Muscle of leg (tissue), 16 donors: ENCODE measurements around the gene KLHL11. TPM values are rescaled to one million over a fixed set of nuclear protein-coding genes. Genes with fewer than 3 reads are reported as not detected.

Experiments used
- DNase-seq: peaks from one replicate; pipeline ENCODE4 v3.0.0; 2013
- H3K27ac ChIP-seq: one replicate; pipeline ENCODE4 v1.5.1; 2013; ENCODE audit warnings: mild to moderate bottlenecking, low read length, control low read depth
- H3K27me3 ChIP-seq: one replicate; pipeline ENCODE4 v1.6.1; 2013; ENCODE audit warnings: low read length; ENCODE audit not compliant: control insufficient read depth, insufficient read depth
- H3K36me3 ChIP-seq: one replicate; pipeline ENCODE4 v1.6.1; 2013; ENCODE audit warnings: low read length; ENCODE audit not compliant: control insufficient read depth, insufficient read depth
- H3K4me1 ChIP-seq: one replicate; pipeline ENCODE4 v1.6.1; 2013; ENCODE audit warnings: low read length; ENCODE audit not compliant: control insufficient read depth, insufficient read depth
- H3K4me3 ChIP-seq: one replicate; pipeline ENCODE4 v1.5.1; 2013; ENCODE audit warnings: low read length, control low read depth
- H3K9me3 ChIP-seq: replicated peaks from 2 replicates; pipeline ENCODE4 v1.6.1; 2013; ENCODE audit warnings: low read depth, low read length; ENCODE audit not compliant: control insufficient read depth
- WGBS: methylation state at CpG from one replicate; pipeline ENCODE4 v1.1.5; 2013; ENCODE audit warnings: missing lambda C conversion rate; ENCODE audit not compliant: insufficient coverage; 5-methylcytosine and 5-hydroxymethylcytosine counted together
- long read RNA-seq, 11 donors: transcript quantifications; one replicate each; lab custom pipeline, GENCODE V29; 2026
- polyA plus RNA-seq, 8 donors: library from polyadenylated mRNA; unstranded; fragments of 120-200 nt; gene quantifications; one replicate each; pipeline versions ENCODE4 v1.2.1 to v1.2.3, GENCODE V29; 2013; ENCODE audit warnings: inconsistent platforms in 1 of 8, low replicate concordance in 1 of 8; ENCODE audit not compliant: insufficient read length in 8 of 8, insufficient read depth in 1 of 8
- total RNA-seq: library from RNA; stranded (reverse); fragments of 120-200 nt; gene quantifications from one replicate; pipeline ENCODE4 v1.2.4, GENCODE V29; 2013

KLHL11 gene
- total RNA-seq (15.8 TPM), polyA plus RNA-seq (1 to 10 TPM; 3.2 to 6.3 (median 5.2) TPM)
- long read RNA-seq, donor 1, result 0 reads
- long read RNA-seq, donor 2, result 0 reads
- long read RNA-seq, donor 3, result 0 reads
- long read RNA-seq, donor 4, partial matches to known transcripts, result 0 of 2 reads
- long read RNA-seq, donor 4, other reads (novel, unspliced or antisense), result 0 of 2 reads
- long read RNA-seq, donor 5, partial matches to known transcripts, result 0 of 2 reads
- long read RNA-seq, donor 5, other reads (novel, unspliced or antisense), result 0 of 2 reads
- long read RNA-seq, donor 6, partial matches to known transcripts, result 0 of 1 reads
- long read RNA-seq, donor 6, other reads (novel, unspliced or antisense), result 0 of 1 reads
- long read RNA-seq, donor 7, partial matches to known transcripts, result 0 of 1 reads
- long read RNA-seq, donor 7, other reads (novel, unspliced or antisense), result 0 of 1 reads
- long read RNA-seq, donor 8, partial matches to known transcripts, result 0 of 4 reads
- long read RNA-seq, donor 8, other reads (novel, unspliced or antisense), result 0 of 4 reads
- long read RNA-seq, donor 9, result 0 reads
- long read RNA-seq, donor 10, partial matches to known transcripts, result 0 of 4 reads
- long read RNA-seq, donor 10, other reads (novel, unspliced or antisense), result 0 of 4 reads
- long read RNA-seq, donor 11, partial matches to known transcripts, result 0 of 2 reads
- long read RNA-seq, donor 11, other reads (novel, unspliced or antisense), result 0 of 2 reads

- under 1% methylated on average over 90 of the region's 90 CpGs for WGBS
- Histone ChIP-seq H3K9me3 (no peaks in the 10 kb centered on the region), H3K27me3 (no peaks in the 10 kb centered on the region), H3K27ac (peak within 1 kb of the TSS; percentile 91), H3K4me1 (peaks cover 18% of the 10 kb centered on the region), H3K4me3 (peak within 1 kb of the TSS; percentile 74), H3K36me3 (peaks cover 28% of the 10 kb centered on the region)
- DNase-seq, result peak; percentile 96
Observed at GRCh38 chr17:41864836-41865595, at the start of gene KLHL11. Gene KLHL11 (minus strand): TSS chr17:41865423. CDS start chr17:41865370, 53 bp downstream.

GRCh38 chr17:41915020-41915419 is 49.8 kb upstream of the KLHL11 start:
- 72% methylated on average over 3 of the region's 5 CpGs for WGBS
- H3K4me1 ChIP-seq, result peaks cover 42% of the 10 kb centered on the region
- peaks cover 48% of the 10 kb centered on the region for H3K36me3 ChIP-seq
- no peak for DNase-seq
- H3K4me3 ChIP-seq, result no peak overlapping the region
- H3K9me3 ChIP-seq, result no peaks in the 10 kb centered on the region
- H3K27ac ChIP-seq, result no peak overlapping the region
- H3K27me3 ChIP-seq, result no peaks in the 10 kb centered on the region

- Histone ChIP-seq H3K36me3 (peaks cover 55% of the 10 kb centered on the region), H3K27ac (no peak overlapping the region), H3K27me3 (no peaks in the 10 kb centered on the region), H3K9me3 (no peaks in the 10 kb centered on the region), H3K4me3 (no peak overlapping the region), H3K4me1 (peaks cover 35% of the 10 kb centered on the region)
- WGBS, result no CpG with 5 or more reads among the region's 6 CpGs
- DNase-seq, result peak; percentile 38
Observed at GRCh38 chr17:41914358-41914766, 49.1 kb upstream of the KLHL11 start.

- Histone ChIP-seq H3K27ac (no peak overlapping the region), H3K9me3 (no peaks in the 10 kb centered on the region), H3K4me1 (peaks cover 33% of the 10 kb centered on the region), H3K4me3 (no peak overlapping the region), H3K27me3 (no peaks in the 10 kb centered on the region), H3K36me3 (peaks cover 61% of the 10 kb centered on the region)
- no CpG with 5 or more reads among the region's 4 CpGs for WGBS
- DNase-seq, result no peak
Observed at GRCh38 chr17:41913798-41914197, 48.6 kb upstream of the KLHL11 start.

GRCh38 chr17:41912925-41913324 is 47.7 kb upstream of the KLHL11 start:
- 100% methylated on average over 1 of the region's 1 CpG for WGBS
- H3K4me1 ChIP-seq, result peaks cover 31% of the 10 kb centered on the region
- no peak overlapping the region for H3K27ac ChIP-seq
- H3K9me3 ChIP-seq, result no peaks in the 10 kb centered on the region
- DNase-seq, result no peak
- H3K36me3 ChIP-seq, result peaks cover 68% of the 10 kb centered on the region
- H3K27me3 ChIP-seq, result no peaks in the 10 kb centered on the region
- H3K4me3 ChIP-seq, result no peak overlapping the region

- Histone ChIP-seq H3K4me3 (no peak overlapping the region), H3K4me1 (peaks cover 15% of the 10 kb centered on the region), H3K9me3 (no peaks in the 10 kb centered on the region), H3K36me3 (peaks cover 87% of the 10 kb centered on the region), H3K27ac (no peak overlapping the region), H3K27me3 (no peaks in the 10 kb centered on the region)
- no peak for DNase-seq
- WGBS, result 82% methylated on average over 8 of the region's 13 CpGs
Observed at GRCh38 chr17:41910701-41911391, 45.6 kb upstream of the KLHL11 start.

GRCh38 chr17:41909088-41909487 is 43.9 kb upstream of the KLHL11 start:
- Histone ChIP-seq H3K27ac (no peak overlapping the region), H3K27me3 (no peaks in the 10 kb centered on the region), H3K36me3 (peaks cover 96% of the 10 kb centered on the region), H3K4me1 (no peaks in the 10 kb centered on the region), H3K9me3 (no peaks in the 10 kb centered on the region), H3K4me3 (no peak overlapping the region)
- WGBS, result 93% methylated on average over 6 of the region's 13 CpGs
- DNase-seq, result no peak

- Histone ChIP-seq H3K9me3 (no peaks in the 10 kb centered on the region), H3K4me1 (no peaks in the 10 kb centered on the region), H3K27ac (no peak overlapping the region), H3K4me3 (no peak overlapping the region), H3K27me3 (no peaks in the 10 kb centered on the region), H3K36me3 (peaks cover 93% of the 10 kb centered on the region)
- no peak for DNase-seq
- WGBS, result 88% methylated on average over 8 of the region's 14 CpGs
Observed at GRCh38 chr17:41907633-41908539, 42.7 kb upstream of the KLHL11 start.

- no peaks in the 10 kb centered on the region for H3K27me3 ChIP-seq
- H3K4me1 ChIP-seq, result no peaks in the 10 kb centered on the region
- 74% methylated on average over 5 of the region's 8 CpGs for WGBS
- H3K27ac ChIP-seq, result no peak overlapping the region
- peaks cover 90% of the 10 kb centered on the region for H3K36me3 ChIP-seq
- no peak for DNase-seq
- H3K9me3 ChIP-seq, result no peaks in the 10 kb centered on the region
- no peak overlapping the region for H3K4me3 ChIP-seq
Observed at GRCh38 chr17:41907185-41907556, 41.9 kb upstream of the KLHL11 start.
